NCI-H510A (cell line): ENCODE measurements around the gene LARGE1.
"Not testable (repeated sequence)": the region's sequence is repeated elsewhere in the genome, so short reads cannot be mapped to it uniquely, and the experiment has no call there.

Experiments used
- DNase-seq: peaks from one replicate; lab custom pipeline; 2025; lab: John Stamatoyannopoulos, UW

Gene LARGE1

GRCh38 chr22:33474587-33474986 lies 445.7 kb downstream of the LARGE1 start:
- no peak for DNase-seq

GRCh38 chr22:33472462-33473344 lies 447.6 kb downstream of the LARGE1 start:
- no peak for DNase-seq

- no peak for DNase-seq
Observed at GRCh38 chr22:33470456-33470855, 449.8 kb downstream of the LARGE1 start.

DNA sequence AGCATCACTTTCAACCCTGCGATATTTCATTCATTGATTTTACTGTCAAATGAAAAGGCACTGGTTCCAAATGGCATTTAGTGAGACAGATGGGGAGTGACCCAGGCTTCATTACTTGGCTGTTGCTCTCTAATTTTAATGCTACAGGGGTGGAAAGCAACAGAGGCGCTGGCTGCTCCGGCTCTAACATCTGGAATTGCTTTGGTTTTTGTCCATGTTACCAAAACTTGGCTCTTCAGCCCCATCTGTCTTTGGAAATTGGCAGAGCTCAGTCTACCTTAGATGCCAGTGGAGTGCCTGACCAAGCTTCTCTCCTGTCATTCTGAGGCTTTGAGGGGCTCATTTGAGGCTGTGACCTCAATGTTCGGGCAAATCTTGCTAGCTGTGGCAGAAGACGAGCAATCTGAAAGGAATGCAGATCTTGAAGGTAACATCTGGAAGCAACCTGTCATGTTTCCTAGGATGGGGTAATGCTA lies 452.6 kb downstream of the LARGE1 start:
- DNase-seq: no peak

GRCh38 chr22:33467080-33467479 lies 453.2 kb downstream of the LARGE1 start:
- no peak for DNase-seq

DNA sequence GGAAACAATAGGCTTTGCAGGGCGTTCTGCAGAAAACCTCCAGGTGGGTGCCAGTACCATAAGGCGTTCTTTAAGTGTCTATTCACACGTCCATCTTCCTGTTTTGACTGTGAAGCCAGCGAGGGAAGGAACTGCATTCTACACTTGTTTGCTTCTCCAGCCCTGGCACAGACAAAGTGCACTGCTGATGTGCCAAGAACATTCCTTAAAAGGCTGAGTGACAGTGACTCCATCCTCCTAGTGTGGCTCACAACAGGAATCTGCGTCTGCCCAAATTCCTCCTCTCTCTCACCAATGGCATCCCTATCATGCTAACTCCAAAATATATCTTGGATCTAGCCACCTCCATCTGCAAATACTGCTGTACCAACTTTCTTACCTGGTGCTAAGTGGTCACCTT lies 454.7 kb downstream of the LARGE1 start:
- no peak for DNase-seq

DNA sequence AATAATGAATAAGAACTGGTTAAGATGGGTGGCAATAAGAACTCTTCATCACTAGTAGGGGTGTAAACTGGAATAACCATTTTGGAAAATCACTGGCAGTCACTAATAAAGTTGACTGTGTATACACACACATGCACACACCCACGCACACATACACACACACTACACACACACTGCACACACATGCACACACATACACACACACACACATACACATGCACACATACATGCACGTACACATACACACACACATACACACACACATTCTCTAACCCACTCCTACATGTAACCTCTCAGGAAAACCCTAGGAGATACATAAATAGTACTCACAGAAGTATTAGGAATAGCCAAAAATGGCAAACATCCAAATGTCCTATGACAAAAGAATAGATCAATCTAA lies 455.6 kb downstream of the LARGE1 start:
- no peak for DNase-seq

DNA sequence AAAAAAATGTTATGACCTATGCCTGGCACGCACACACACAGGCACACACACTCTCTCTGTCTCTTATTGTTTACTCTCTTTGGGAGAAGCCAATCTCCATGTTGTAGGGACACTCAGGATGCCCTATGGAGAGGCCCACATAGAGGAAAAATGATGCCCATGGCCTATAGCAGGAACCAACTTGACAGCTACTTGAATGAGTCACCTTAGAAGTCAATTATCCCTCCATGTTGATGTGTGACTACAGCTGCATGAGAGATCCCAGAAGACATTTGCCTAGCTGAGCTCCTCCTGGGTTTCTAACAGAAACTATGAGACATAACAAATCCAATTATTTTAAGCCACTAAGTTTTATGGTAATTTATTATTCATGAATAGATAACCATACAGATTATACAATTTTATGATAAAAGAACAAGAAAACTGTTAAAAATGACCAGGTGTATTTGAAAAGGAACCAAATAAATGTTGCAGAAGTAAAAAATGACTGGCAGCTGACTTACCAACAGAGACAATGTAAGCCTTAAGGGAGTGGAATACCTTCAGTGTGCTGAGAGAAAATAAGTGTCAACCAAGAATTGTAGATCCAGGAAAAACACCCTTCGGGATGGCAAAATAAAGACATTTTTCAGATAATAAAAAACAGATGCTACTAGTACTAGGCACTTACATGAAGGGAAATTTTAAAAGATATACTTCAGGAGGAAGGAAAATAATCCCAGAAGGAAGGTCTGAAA lies 458.4 kb downstream of the LARGE1 start:
- DNase-seq: no peak

DNA sequence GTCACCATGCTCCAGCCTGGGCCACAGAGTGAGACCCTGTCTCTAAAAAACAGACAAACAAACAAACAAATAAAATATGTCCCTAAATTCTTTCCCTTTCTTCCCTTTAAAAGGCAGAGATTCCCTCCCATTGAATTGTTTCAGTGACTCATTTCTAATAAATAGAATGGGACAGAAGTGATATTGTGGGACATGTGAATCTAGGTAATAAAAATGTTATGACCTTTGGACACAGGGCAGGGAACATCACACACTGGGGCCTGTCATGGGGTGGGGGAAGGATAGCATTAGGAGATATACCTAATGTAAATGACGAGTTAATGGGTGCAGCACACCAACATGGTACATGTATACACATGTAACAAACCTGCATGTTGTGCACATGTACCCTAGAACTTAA lies 459.0 kb downstream of the LARGE1 start:
- not testable (repeated sequence) for DNase-seq

- no peak for DNase-seq
Observed at GRCh38 chr22:33459137-33459536, 461.1 kb downstream of the LARGE1 start.

GRCh38 chr22:33456511-33456910 lies 463.8 kb downstream of the LARGE1 start:
- no peak for DNase-seq

DNA sequence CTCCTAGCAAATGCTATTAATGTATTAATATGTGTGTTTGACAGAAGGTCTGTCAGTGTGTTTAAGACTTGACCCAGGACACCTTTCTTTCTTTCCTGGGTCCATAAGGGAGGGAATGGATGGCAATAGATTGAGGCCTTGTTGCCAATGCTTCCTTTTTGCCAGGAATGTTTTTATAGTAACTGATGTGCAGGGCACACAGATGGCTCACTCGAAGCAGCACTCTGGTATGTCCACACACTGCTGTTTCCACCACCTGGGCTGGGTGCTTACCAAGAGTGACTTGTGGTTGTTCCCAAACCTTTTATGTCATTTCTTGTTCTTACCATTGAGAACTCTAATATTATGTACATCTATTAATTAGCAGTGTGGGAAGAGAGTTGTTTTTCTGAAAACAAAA lies 465.2 kb downstream of the LARGE1 start:
- DNase-seq: no peak

- no peak for DNase-seq
Observed at GRCh38 chr22:33451866-33452469, 468.3 kb downstream of the LARGE1 start.

DNA sequence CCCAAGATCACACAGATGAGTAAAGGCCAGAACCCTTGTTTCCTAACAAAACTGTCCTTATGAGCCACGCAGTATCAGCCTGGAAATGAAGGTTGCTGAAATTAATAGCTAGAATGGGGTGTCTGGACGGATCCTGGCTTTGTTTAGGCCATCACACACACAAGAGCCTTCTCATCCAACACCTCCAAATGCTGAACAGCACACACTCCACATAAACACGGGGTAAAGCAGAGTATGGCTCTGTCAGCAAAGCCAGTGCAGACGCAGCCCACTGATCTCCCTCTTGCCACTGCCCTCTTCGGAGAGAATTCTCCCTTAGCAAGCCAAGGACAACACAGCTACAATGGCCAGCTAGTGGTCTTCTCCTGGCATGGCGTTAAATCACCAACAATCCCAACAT lies 469.5 kb downstream of the LARGE1 start:
- DNase-seq: no peak

DNA sequence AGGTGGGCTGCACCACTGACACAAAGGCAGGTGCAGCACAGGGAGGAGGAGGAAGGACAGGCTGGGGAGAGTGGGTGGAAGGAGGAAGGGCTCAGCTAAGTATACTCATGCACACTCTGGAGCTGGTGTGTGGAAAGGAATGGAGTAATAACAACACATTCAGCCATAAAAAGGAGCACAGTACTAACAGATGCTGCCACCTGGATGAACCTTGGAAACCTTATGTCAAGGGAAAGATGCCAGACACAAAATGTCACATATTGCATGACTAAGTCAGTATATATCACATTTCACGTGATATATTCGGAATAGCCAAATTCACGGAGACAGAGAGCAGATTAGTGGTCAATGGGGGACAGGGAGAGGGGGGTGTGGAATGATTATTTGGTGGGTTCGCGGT lies 472.5 kb downstream of the LARGE1 start:
- DNase-seq: no peak

DNA sequence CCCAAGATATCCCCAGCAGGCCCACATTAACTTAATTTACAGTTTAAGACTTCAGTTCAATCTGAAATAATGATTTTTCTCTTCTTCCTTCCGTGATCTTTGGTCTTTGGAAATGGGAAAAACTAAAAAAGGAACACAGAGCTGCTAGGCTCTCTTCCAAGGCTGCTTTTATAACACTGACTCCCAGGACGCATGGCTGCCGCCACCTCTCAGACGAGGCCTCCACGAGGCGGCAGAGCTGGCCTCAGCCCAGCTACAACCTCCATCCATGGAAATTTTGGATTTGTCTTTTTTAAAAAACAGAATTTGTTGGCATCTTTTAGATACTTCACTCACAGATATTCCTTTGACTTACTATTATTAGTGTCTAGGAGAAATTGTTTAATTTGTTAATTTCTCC lies 476.6 kb downstream of the LARGE1 start:
- DNase-seq: no peak

GRCh38 chr22:33440756-33441155 lies 479.5 kb downstream of the LARGE1 start:
- no peak for DNase-seq

DNA sequence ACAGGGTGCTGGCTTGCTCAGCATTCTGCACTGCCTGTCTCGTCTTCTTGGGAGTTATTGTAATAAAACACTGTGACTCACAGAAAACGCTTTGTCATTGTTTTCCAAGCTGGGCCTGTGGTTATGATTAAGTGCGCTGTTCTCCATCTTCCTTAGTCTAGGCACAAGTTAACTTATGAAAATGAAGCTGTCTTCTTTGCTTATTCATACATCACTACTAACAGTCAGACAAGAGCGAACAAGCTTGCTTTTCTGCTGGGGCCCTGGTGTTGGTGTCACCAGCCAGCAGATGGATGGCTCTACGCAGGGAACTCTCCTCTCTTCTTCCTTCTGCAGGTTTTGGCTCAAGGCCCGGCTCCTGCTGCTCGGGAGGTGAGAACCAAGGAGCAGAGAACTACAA lies 482.0 kb downstream of the LARGE1 start:
- no peak for DNase-seq

DNA sequence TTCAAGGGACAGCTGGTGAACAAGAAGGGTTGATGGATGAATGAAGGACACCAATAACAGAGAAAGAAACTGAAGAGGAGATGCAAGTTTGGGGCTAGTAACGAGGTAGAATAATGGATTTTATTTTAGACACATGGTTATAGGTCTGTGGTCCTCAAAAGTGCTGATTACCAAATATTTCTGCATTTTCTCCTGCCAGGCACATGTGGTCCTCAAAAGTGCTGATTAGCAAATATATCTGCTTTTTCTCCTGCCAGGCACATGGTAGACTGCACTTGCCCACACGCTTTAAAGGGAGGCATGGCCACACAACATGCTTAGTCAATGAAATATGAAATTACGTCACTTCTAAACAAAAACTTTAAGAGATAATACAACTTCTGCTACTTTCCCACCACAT lies 489.0 kb downstream of the LARGE1 start:
- DNase-seq: no peak

- DNase-seq: no peak
Observed at GRCh38 chr22:33429281-33429680, 491.0 kb downstream of the LARGE1 start.

DNA sequence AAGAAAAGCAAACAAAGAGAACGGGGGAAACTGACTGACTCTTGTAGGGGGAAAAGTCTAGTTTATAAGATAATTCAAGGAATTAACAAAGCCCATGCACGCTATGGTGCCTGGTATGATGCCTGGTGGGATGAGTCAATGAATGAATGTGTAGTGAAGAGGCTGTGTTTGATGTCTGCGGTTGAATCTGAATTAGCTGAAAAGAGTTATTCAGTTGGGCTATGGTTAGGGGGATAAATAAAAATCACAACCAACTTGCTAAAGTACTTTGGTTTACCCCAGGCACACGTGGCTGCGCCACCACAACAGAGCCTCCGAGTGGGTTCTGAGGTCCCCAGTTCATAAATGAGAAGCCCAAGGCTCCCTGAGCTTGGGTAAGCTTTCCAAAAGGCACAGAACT lies 492.8 kb downstream of the LARGE1 start:
- no peak for DNase-seq

- DNase-seq: no peak
Observed at GRCh38 chr22:33426451-33426850, 493.8 kb downstream of the LARGE1 start.

GRCh38 chr22:33421859-33422258 lies 498.4 kb downstream of the LARGE1 start:
- no peak for DNase-seq
